ENCODE measurements around the gene CNPY4.

The CNPY4 gene

GRCh38 chr7:100093054-100093453, 26.4 kb upstream of the CNPY4 start:
- DNase-seq: no peak

DNA sequence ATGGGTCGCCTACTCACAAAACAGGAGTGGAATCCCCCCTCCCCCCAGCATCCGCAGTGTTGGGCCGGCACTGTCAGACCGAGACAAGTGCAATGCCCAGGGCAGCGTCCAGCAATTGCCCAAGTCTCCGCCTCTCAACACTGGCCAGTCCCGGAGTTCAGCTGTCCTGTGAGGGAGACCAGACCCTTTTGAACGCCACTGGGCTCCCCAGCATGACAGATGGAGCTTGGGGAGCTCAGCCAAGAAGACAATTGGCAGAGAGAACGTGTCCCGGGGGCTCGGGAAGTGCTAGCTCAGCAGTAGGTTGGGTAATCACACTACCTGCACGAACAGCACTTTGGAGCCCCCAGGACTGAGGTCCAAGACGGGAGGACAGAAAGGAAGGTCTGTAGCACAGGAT, 25.9 kb upstream of the CNPY4 start:
- DNase-seq: no peak

GRCh38 chr7:100093925-100094486, 25.4 kb upstream of the CNPY4 start:
- no peak for DNase-seq

DNA sequence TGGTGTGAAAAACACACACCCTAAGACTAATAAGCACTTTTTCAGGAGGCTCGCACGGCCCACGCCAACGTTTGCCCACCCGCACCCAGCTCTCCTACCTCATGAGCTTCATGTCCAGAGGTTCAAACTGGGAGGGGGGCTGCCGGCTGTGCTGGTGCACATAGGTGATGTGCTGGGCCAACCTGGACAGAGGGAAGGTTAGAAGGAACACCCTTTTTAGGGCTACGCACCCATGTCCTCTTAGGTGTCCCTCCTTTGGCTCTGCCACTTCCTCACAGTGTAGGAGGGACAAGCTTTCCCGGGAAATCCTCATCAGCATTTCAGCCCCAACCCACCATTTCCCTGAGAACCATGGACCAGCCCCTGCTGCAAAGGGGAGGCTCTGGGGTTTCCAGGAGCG, 24.1 kb upstream of the CNPY4 start:
- no peak for DNase-seq

DNA sequence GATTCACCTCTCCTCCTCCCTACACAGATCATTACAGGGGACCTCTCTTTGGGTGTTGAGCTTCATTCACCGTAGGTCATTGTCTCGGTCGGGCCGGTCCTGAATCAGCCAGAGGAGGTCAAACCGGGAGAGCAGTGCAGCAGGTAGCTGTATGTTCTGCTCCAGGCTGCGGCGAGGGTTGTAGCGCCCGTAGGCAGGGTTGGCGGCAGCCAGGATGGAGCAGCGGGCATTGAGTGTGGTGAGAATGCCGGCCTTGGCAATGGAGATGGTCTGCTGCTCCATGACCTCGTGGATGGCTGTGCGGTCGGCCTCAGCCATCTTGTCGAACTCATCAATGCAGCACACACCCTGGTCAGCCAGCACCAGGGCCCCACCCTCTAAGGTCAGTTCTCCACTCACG, 23.7 kb upstream of the CNPY4 start:
- no peak for DNase-seq

DNA sequence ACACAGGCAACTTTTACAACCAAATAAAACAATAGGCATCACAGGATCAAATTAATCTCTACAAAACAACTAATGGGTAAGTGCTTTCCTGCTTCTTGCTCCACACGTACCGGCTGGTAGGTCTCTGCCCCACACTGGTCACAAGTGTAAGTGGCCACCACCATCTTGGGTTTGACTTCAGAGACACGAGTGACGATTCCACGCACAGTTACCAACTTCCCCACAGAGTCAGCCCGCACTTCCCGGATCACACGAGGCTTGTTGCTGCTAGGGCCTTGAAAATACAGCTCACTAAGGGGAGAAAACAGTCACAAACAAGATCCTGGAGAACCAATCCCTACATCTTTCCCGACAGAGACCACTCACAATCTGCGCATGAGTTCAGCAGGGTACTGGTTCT, 20.5 kb upstream of the CNPY4 start:
- DNase-seq: no peak

DNA sequence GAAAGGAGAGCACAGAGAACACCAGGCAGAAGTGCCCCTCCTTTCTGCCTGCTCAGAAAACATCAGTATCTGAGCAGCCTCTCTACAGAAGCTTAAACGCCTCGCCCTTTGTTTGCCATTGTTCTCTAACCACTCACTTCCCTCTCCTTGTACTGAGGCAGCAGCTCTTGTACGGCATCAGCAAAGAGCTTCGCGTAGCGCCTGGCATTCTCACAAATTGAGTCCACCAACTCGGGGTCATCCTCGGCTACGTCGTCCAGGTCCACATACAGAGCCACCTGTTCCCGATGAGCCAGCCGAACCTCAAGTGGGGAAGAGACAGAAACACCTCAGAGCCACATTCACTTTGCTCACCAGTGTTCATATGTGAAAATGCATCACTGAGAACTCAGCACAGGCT, 20.0 kb upstream of the CNPY4 start:
- DNase-seq: no peak

GRCh38 chr7:100100420-100101015, 18.9 kb upstream of the CNPY4 start:
- peak; percentile 85 for DNase-seq

- DNase-seq: peak; percentile 97
These were observed 18.2 kb upstream of the CNPY4 start, which contains the start of the genes AP4M1 and MCM7 for GRCh38 chr7:100101016-100101862. Gene AP4M1 (plus strand): TSS chr7:100101643. CDS start chr7:100101715, 72 bp downstream. Gene MCM7 (minus strand): TSS chr7:100101397. CDS start chr7:100101294, 103 bp downstream.

DNA sequence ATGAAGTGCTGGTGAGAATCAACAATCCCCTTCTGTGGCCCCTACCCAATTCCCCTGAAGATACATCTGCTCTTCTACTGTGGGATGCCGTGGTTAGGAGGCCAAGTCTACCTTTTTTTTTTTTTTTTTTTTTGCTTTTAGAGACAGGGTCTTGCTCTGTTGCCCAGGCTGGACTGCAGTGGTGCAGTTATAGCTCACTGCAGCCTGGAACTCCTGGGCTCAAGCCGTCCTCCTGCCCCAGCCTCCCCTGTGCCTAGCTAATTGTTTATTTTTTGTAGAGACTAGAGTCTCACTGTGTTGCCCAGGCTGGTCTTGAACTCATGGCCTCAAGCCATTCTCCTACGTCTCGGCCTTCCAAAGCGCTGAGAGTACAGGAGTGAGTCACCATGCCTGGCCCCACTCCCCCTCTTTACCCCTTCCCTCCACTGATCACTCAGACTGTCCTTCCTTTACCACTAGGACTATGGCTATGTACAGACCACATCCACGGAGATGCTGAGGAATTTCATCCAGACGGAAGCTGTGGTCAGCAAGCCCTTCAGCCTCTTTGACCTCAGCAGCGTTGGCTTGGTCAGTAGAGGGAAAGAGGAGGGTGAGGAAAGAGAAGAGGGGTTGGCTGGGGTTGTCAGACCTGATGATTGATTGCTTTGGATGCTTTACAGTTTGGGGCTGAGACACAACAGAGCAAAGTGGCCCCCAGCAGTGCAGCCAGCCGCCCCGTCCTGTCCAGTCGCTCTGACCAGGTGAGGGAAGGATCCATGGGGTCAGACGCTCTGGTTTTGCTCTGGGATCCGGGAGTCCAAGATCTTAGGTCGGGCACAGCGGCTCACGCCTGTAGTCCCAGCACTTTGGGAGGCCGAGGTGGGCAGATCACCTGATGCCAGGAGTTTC, 16.2 kb upstream of the CNPY4 start:
- no peak for DNase-seq

GRCh38 chr7:100105534-100105933, 13.9 kb upstream of the CNPY4 start:
- DNase-seq: no peak

GRCh38 chr7:100106633-100107032, 12.8 kb upstream of the CNPY4 start:
- DNase-seq: no peak

DNA sequence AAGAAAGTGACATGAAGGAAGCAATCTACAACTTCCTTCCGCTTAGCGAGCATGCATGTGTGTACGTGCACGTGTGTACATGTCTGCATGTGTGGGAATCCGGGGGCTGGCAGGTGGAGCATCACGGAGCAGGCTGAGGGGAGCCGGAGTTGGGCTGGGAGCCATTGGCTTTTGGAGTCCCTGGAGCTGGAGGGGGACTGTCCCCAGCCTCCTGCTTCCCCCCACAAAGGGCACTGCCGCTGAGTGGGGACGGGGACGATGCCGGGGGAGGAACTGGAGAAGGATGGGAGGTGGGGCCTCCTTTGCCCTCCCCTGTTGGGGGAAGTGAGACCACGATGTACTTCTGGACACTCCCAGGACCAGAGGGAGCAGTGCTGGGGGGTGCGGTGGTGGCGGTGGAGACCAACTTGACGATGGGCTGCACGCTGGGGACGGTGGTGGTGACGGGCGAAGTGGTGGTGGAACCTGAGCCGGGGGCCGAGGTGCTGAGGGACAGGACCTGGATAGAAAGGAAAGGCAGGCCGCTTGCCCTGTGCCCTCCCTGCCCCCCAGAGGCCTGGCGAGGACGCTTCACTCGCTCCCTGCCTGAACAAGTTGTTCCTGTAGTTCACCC, 12.2 kb upstream of the CNPY4 start:
- no peak for DNase-seq

- no peak for DNase-seq
These were observed 11.5 kb upstream of the CNPY4 start for GRCh38 chr7:100107890-100108289.

DNA sequence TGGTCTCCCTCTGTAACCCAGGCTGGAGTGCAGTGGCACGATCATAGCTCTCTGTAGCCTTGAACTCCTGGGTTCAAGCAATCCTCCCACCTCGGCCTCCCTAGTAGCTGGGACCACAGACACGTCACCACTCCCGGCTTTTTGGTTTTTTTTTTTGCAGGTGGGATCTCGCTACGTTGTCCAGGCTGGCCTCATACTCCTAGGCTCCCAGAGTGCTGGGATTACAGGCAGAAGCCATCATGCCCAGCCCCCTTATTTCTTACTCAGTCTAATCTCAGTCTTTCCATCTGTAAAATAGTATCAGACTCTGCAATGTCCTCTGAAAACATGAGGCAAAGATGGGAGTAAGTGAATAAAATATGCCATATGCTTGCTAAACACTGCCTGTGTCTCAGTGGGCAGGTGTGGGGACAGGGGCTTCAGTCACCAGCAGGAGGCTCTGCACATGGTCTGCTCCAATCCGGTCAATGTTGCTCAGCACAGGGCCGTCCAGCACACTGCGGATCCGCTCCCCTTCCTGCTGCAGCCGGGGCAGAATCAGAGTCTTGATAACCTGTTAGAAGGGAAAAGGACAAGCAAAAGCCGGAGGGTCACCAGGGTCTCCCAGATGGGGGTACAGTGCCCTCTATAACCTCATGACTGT, 9.8 kb upstream of the CNPY4 start:
- no peak for DNase-seq

DNA sequence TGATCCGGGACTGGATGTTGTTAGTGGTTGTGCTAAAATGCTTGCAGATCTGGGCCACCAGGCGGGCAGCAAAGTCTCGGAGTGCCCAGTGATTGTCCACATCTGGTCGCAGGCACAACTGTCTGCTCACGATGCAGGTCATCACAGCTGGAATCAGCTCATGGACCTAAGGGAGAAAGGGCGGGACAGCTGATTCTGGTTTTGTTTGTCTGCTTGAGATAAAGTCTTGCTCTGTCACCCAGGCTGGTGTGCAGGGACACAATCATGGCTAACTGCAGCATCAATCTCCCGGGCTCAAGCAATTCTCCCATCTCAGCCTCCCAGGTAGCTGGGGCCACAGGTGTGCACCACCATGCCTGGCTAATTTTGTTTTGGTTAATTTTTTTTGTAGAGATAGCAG, 8.3 kb upstream of the CNPY4 start:
- no peak for DNase-seq

DNA sequence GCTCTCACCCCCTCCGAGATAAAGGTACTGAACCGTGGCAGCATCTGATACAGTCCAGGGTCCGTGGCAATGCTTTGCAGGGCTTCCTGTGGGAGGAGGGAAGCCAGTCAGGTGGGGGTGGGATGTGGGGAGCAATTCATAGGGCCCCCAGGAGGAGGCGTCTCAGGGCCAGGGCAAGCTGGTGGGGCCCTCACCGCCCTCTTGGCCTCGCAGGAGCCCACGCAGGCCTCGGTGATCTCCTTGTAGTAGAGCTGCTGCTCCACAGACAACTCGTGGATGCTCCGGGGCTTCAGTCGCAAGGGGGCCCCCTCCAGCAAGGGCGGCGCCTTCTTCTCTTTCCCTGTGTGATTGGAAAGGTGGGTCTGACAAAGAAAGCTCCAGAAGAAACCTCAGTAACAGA, 7.5 kb upstream of the CNPY4 start:
- no peak for DNase-seq

- no peak for DNase-seq
These were observed 4.4 kb upstream of the CNPY4 start for GRCh38 chr7:100115026-100115425.

GRCh38 chr7:100118388-100119071, 904 bp upstream of the CNPY4 start:
- no peak for DNase-seq

DNA sequence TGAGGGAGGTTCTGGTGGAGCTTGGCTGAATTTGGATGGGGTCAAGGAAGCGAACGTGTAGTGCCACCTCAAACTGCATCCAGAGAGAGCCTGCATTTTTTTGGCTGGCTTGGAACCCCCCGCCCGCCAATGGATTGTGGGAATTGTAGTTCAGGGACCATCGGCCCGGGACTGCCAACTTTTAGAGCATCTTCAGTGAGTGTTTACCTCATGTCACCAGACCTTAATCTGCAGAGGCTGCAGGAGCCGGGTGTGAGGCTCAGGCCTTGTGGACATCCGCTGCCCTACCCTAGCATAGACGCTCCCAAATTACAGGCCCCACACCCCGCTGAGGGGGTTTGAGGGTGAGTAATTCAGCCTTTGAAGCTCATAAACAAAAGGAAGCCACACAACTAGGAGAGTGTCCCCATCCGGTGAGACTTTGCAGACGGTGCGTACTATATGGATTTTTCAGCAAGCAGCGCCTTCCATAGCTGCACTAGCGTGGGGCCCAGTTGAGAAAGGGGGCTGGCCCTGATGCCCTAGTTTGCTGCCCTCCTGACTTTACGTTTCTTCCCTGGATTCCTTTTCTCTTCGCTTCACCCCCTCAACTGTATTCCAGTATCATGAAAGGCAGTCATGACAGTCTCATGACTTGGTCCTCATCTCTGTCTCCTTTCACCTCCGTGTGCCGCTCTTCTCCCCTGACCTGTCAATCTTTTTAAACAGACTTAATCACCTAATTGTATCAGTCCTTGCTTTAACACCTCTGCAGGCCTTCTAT, 717 bp downstream of the CNPY4 start:
- peak; percentile 50 for DNase-seq

GRCh38 chr7:100120733-100121036, 1.3 kb downstream of the CNPY4 start:
- DNase-seq: no peak

Data from NCI-H446 treated with DMSO at 0.1 percent for 48 hours (cell line).